Measurements from ENCODE around the gene RGS12.

The RGS12 gene

GRCh38 chr4:3328814-3329663 lies 36.2 kb downstream of the RGS12 start:
- Histone ChIP-seq H3K27ac (ENCODE audit: insufficient read depth in 1 of 2, low read depth in 1 of 2, low read length in 2 of 2, poor library complexity in 1 of 2, severe bottlenecking in 2 of 2) (no peak overlapping the region), H3K4me3 (ENCODE audit: control insufficient read depth in 1 of 7, extremely low read depth in 1 of 7, insufficient read depth in 4 of 7, low read depth in 2 of 7, low read length in 6 of 7) (no peak overlapping the region), H3K9me3 (ENCODE audit: control extremely low read depth in 1 of 5, control insufficient read depth in 4 of 5, insufficient read depth in 2 of 5, low read depth in 1 of 5, low read length in 4 of 5) (peaks cover 0 to 10% (median 0%) of the 10 kb centered on the region in 5 experiments), H3K27me3 (replicated peaks in 2 of 5; ENCODE audit: control insufficient read depth in 4 of 5, insufficient read depth in 5 of 5, low read length in 4 of 5) (no peaks in the 10 kb centered on the region), H3K4me1 (ENCODE audit: control extremely low read depth in 1 of 4, control insufficient read depth in 4 of 4, insufficient read depth in 4 of 4, low read length in 3 of 4) (peaks cover 0 to 12% (median 1%) of the 10 kb centered on the region in 4 experiments), H3K36me3 (ENCODE audit: control insufficient read depth in 4 of 4, insufficient read depth in 4 of 4, low read length in 3 of 4) (no peaks in the 10 kb centered on the region)
- 96% methylated on average over 9 of the region's 10 CpGs for WGBS (ENCODE audit: insufficient coverage)
- ChIA-PET POLR2A (no interaction called here), CTCF (interaction anchor here (1.2 to 2.4 kb wide), 4 partner anchors 10 to 114 kb away, joined by 3 to 7 read pairs (median 6); no protein-coding TSS in a partner anchor)
- DNase-seq: no peak

GRCh38 chr4:3329887-3330286 lies 37.1 kb downstream of the RGS12 start:
- DNase-seq: no peak
- H3K27ac ChIP-seq (ENCODE audit: insufficient read depth in 1 of 2, low read depth in 1 of 2, low read length in 2 of 2, poor library complexity in 1 of 2, severe bottlenecking in 2 of 2): no peak overlapping the region
- H3K4me3 ChIP-seq (ENCODE audit: control insufficient read depth in 1 of 7, extremely low read depth in 1 of 7, insufficient read depth in 4 of 7, low read depth in 2 of 7, low read length in 6 of 7): no peak overlapping the region
- peaks cover 0 to 12% (median 1%) of the 10 kb centered on the region in 4 experiments for H3K4me1 ChIP-seq (ENCODE audit: control extremely low read depth in 1 of 4, control insufficient read depth in 4 of 4, insufficient read depth in 4 of 4, low read length in 3 of 4)
- no peaks in the 10 kb centered on the region for H3K36me3 ChIP-seq (ENCODE audit: control insufficient read depth in 4 of 4, insufficient read depth in 4 of 4, low read length in 3 of 4)
- ChIA-PET CTCF (interaction anchor here (2.2 to 2.4 kb wide), 2 partner anchors 11 to 113 kb away, joined by 6 to 7 read pairs; no protein-coding TSS in a partner anchor), POLR2A (no interaction called here)
- WGBS (ENCODE audit: insufficient coverage): 100% methylated on average over 2 of the region's 3 CpGs
- no peaks in the 10 kb centered on the region for H3K27me3 ChIP-seq (replicated peaks in 2 of 5; ENCODE audit: control insufficient read depth in 4 of 5, insufficient read depth in 5 of 5, low read length in 4 of 5)
- peaks cover 0 to 10% (median 0%) of the 10 kb centered on the region in 5 experiments for H3K9me3 ChIP-seq (ENCODE audit: control extremely low read depth in 1 of 5, control insufficient read depth in 4 of 5, insufficient read depth in 2 of 5, low read depth in 1 of 5, low read length in 4 of 5)

GRCh38 chr4:3330707-3331106 lies 37.9 kb downstream of the RGS12 start:
- DNase-seq: peak in 2 of 3 donors; percentile 12 to 17

GRCh38 chr4:3331511-3332394 lies 38.9 kb downstream of the RGS12 start:
- peaks cover 0 to 15% (median 7%) of the 10 kb centered on the region in 4 experiments for H3K4me1 ChIP-seq (ENCODE audit: control extremely low read depth in 1 of 4, control insufficient read depth in 4 of 4, insufficient read depth in 4 of 4, low read length in 3 of 4)
- WGBS (ENCODE audit: insufficient coverage): 97% methylated on average over 20 of the region's 23 CpGs
- CTCF ChIA-PET: interaction anchor here (0.8 to 1.1 kb wide), 4 partner anchors 14 to 111 kb away, joined by 3 read pairs; no protein-coding TSS in a partner anchor
- no peak for DNase-seq
- no peak overlapping the region for H3K4me3 ChIP-seq (ENCODE audit: control insufficient read depth in 1 of 7, extremely low read depth in 1 of 7, insufficient read depth in 4 of 7, low read depth in 2 of 7, low read length in 6 of 7)
- H3K9me3 ChIP-seq (ENCODE audit: control extremely low read depth in 1 of 5, control insufficient read depth in 4 of 5, insufficient read depth in 2 of 5, low read depth in 1 of 5, low read length in 4 of 5): no peaks in the 10 kb centered on the region
- no peaks in the 10 kb centered on the region for H3K36me3 ChIP-seq (ENCODE audit: control insufficient read depth in 4 of 4, insufficient read depth in 4 of 4, low read length in 3 of 4)
- no peaks in the 10 kb centered on the region for H3K27me3 ChIP-seq (replicated peaks in 2 of 5; ENCODE audit: control insufficient read depth in 4 of 5, insufficient read depth in 5 of 5, low read length in 4 of 5)
- POLR2A ChIA-PET: no interaction called here
- H3K27ac ChIP-seq (ENCODE audit: insufficient read depth in 1 of 2, low read depth in 1 of 2, low read length in 2 of 2, poor library complexity in 1 of 2, severe bottlenecking in 2 of 2): no peak overlapping the region

More at GRCh38 chr4:3330707-3331106, 37.9 kb downstream of the RGS12 start:
- H3K27ac ChIP-seq (ENCODE audit: insufficient read depth in 1 of 2, low read depth in 1 of 2, low read length in 2 of 2, poor library complexity in 1 of 2, severe bottlenecking in 2 of 2): no peak overlapping the region
- no peak overlapping the region for H3K4me3 ChIP-seq (ENCODE audit: control insufficient read depth in 1 of 7, extremely low read depth in 1 of 7, insufficient read depth in 4 of 7, low read depth in 2 of 7, low read length in 6 of 7)
- no peaks in the 10 kb centered on the region for H3K27me3 ChIP-seq (replicated peaks in 2 of 5; ENCODE audit: control insufficient read depth in 4 of 5, insufficient read depth in 5 of 5, low read length in 4 of 5)
- ChIA-PET POLR2A (no interaction called here), CTCF (interaction anchor here (0.8 to 2.4 kb wide), 4 partner anchors 15 to 113 kb away, joined by 3 to 6 read pairs (median 3); no protein-coding TSS in a partner anchor)
- H3K4me1 ChIP-seq (ENCODE audit: control extremely low read depth in 1 of 4, control insufficient read depth in 4 of 4, insufficient read depth in 4 of 4, low read length in 3 of 4): peaks cover 0 to 15% (median 7%) of the 10 kb centered on the region in 4 experiments
- H3K36me3 ChIP-seq (ENCODE audit: control insufficient read depth in 4 of 4, insufficient read depth in 4 of 4, low read length in 3 of 4): no peaks in the 10 kb centered on the region
- 100% methylated on average over 1 of the region's 5 CpGs for WGBS (ENCODE audit: insufficient coverage)
- peaks cover 0 to 5% (median 0%) of the 10 kb centered on the region in 5 experiments for H3K9me3 ChIP-seq (ENCODE audit: control extremely low read depth in 1 of 5, control insufficient read depth in 4 of 5, insufficient read depth in 2 of 5, low read depth in 1 of 5, low read length in 4 of 5)

- DNase-seq: no peak
- H3K4me1 ChIP-seq (ENCODE audit: control extremely low read depth in 1 of 4, control insufficient read depth in 4 of 4, insufficient read depth in 4 of 4, low read length in 3 of 4): peaks cover 0 to 15% (median 7%) of the 10 kb centered on the region in 4 experiments
- no peak overlapping the region for H3K4me3 ChIP-seq (ENCODE audit: control insufficient read depth in 1 of 7, extremely low read depth in 1 of 7, insufficient read depth in 4 of 7, low read depth in 2 of 7, low read length in 6 of 7)
- H3K36me3 ChIP-seq (ENCODE audit: control insufficient read depth in 4 of 4, insufficient read depth in 4 of 4, low read length in 3 of 4): no peaks in the 10 kb centered on the region
- ChIA-PET POLR2A (interaction anchor here (0.6 kb wide), 1 partner anchor 27 kb away, joined by 5 read pairs; no protein-coding TSS in a partner anchor), CTCF (interaction anchor here (1.1 to 1.7 kb wide), 3 partner anchors 11 to 15 kb away, joined by 3 to 6 read pairs (median 3); no protein-coding TSS in a partner anchor)
- H3K27ac ChIP-seq (ENCODE audit: insufficient read depth in 1 of 2, low read depth in 1 of 2, low read length in 2 of 2, poor library complexity in 1 of 2, severe bottlenecking in 2 of 2): no peak overlapping the region
- no peaks in the 10 kb centered on the region for H3K9me3 ChIP-seq (ENCODE audit: control extremely low read depth in 1 of 5, control insufficient read depth in 4 of 5, insufficient read depth in 2 of 5, low read depth in 1 of 5, low read length in 4 of 5)
- no peaks in the 10 kb centered on the region for H3K27me3 ChIP-seq (replicated peaks in 2 of 5; ENCODE audit: control insufficient read depth in 4 of 5, insufficient read depth in 5 of 5, low read length in 4 of 5)
- WGBS (ENCODE audit: insufficient coverage): 100% methylated on average over 3 of the region's 9 CpGs
These were observed 39.7 kb downstream of the RGS12 start for GRCh38 chr4:3332498-3332897.

GRCh38 chr4:3334316-3334715 lies 41.5 kb downstream of the RGS12 start:
- WGBS (ENCODE audit: insufficient coverage): no CpG with 5 or more reads among the region's 3 CpGs
- Histone ChIP-seq H3K4me1 (ENCODE audit: control extremely low read depth in 1 of 4, control insufficient read depth in 4 of 4, insufficient read depth in 4 of 4, low read length in 3 of 4) (peaks cover 0 to 15% (median 7%) of the 10 kb centered on the region in 4 experiments), H3K36me3 (ENCODE audit: control insufficient read depth in 4 of 4, insufficient read depth in 4 of 4, low read length in 3 of 4) (no peaks in the 10 kb centered on the region), H3K4me3 (ENCODE audit: control insufficient read depth in 1 of 7, extremely low read depth in 1 of 7, insufficient read depth in 4 of 7, low read depth in 2 of 7, low read length in 6 of 7) (no peak overlapping the region), H3K27ac (ENCODE audit: insufficient read depth in 1 of 2, low read depth in 1 of 2, low read length in 2 of 2, poor library complexity in 1 of 2, severe bottlenecking in 2 of 2) (no peak overlapping the region), H3K9me3 (ENCODE audit: control extremely low read depth in 1 of 5, control insufficient read depth in 4 of 5, insufficient read depth in 2 of 5, low read depth in 1 of 5, low read length in 4 of 5) (no peaks in the 10 kb centered on the region), H3K27me3 (replicated peaks in 2 of 5; ENCODE audit: control insufficient read depth in 4 of 5, insufficient read depth in 5 of 5, low read length in 4 of 5) (no peaks in the 10 kb centered on the region)
- POLR2A ChIA-PET: no interaction called here
- no peak for DNase-seq
- CTCF ChIA-PET: interaction anchor here (0.9 to 1.7 kb wide), 3 partner anchors 10 to 21 kb away, joined by 3 to 6 read pairs (median 3); no protein-coding TSS in a partner anchor

Measured in common myeloid progenitor, CD34-positive (primary cell).